Umbilical cord (tissue), 2 donors: Measurements from ENCODE around the gene LIMS3. TPM values are rescaled to one million over a fixed set of nuclear protein-coding genes. Genes with fewer than 3 reads are reported as not detected.
"Not testable (repeated sequence)": the region's sequence is repeated elsewhere in the genome, so short reads cannot be mapped to it uniquely, and the experiment has no call there.

Experiments used
- DNase-seq: peaks from one replicate; pipeline ENCODE4 v3.0.0-alpha.2; 2015; ENCODE audit warnings: low spot score
- total RNA-seq: library from RNA; depleted of rRNA; stranded (reverse); fragments of >200 nt; gene quantifications from one replicate; pipeline ENCODE4 v1.2.3, GENCODE V29; 2014; ENCODE audit warnings: low replicate concordance; ENCODE audit not compliant: insufficient read depth

Gene LIMS3
- total RNA-seq, 1 donor from 2014 or later = not detected

DNA sequence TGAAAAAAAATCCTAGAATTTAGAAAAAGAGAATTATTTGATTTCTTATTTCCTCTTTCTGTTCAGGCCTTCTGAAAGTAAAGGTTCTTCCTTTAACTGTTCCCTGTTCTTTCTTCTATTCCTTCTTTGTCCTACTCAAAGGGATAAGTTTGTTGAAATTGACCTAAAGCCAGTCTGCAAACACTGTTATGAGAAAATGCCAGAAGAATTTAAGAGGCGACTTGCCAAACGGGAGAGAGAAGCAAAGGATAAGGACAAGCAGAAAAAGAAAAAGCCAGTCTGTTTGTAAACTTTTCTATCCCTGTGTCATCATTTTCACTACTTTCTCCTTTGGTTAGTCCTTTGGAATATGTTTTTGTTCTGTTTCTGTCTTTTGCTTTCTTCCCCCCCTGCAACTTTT, 26.0 kb downstream of the LIMS3 start:
- DNase-seq = not testable (repeated sequence)

DNA sequence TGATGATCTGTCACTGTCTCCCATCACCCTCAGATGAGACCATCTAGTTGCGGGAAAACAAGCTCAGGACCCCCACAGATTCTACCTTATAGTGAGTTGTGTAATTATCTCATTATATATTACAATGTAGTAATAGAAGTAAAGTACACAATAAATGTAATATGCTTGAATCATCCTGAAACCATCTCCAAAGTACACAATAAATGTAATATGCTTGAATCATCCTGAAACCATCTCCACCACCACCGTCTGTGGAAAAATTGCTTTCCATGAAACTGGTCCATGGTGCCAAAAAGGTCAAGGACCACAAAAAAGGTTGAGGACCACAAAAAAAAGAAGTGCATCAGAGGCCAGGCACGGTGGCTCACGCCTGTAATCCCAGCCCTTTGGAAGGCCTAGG, 29.3 kb downstream of the LIMS3 start:
- not testable (repeated sequence) for DNase-seq

DNA sequence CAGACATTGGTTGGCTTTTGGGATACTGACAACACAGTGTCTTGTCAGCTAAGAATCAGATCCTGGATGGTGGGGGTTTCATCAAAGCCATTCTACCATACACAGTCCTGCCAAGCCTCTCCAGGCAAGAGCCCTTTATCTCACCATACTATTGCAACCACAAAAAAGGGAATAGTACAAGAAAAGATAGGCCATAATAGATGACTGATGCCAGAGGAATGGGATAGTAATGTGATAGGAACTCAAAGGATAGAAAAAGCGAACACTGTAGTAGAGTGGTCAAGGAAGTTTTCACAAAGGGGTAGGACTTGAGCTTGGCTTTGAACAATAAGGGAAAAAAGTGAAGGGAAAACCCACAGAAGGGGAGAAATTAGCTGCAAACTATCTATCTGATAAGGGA, 30.7 kb downstream of the LIMS3 start:
- DNase-seq = not testable (repeated sequence)

DNA sequence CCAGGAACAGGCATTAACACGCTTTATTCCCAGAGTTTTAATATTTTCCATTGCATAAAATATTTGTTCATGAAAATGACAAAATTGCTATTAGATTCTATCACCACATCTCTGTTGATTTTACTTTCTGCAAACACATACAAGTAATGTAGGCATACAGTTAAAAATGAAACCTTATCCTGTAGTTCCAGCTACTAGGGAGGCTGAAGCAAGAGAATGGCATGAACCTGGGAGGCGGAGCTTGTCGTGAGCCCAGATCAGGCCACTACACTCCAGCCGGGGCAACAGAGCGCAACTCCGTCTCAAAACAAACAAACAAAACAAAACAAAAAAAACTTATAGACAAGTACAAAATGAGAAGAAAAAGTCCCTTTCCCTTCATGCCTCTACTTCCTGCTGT, 38.0 kb downstream of the LIMS3 start:
- DNase-seq = not testable (repeated sequence)

DNA sequence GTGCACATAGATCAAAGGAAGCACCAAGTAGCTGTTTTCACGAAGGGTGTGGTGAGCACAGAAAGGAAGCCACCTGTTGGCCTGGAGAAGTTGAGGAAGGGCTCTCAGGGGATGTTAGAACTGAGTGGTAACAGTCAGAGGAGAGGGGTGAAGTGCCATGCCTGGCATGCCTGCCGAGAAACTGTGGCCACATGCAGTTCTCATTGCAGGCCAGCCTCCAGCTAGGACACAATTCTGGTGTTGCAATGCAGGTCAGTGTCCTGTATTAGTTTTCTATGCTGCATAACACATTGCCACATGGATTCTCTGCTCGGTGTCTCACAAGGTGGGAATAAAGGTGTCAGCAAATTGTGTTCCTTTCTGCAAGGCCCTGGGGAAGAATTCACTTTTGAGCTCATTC, 46.9 kb downstream of the LIMS3 start:
- not testable (repeated sequence) for DNase-seq

DNA sequence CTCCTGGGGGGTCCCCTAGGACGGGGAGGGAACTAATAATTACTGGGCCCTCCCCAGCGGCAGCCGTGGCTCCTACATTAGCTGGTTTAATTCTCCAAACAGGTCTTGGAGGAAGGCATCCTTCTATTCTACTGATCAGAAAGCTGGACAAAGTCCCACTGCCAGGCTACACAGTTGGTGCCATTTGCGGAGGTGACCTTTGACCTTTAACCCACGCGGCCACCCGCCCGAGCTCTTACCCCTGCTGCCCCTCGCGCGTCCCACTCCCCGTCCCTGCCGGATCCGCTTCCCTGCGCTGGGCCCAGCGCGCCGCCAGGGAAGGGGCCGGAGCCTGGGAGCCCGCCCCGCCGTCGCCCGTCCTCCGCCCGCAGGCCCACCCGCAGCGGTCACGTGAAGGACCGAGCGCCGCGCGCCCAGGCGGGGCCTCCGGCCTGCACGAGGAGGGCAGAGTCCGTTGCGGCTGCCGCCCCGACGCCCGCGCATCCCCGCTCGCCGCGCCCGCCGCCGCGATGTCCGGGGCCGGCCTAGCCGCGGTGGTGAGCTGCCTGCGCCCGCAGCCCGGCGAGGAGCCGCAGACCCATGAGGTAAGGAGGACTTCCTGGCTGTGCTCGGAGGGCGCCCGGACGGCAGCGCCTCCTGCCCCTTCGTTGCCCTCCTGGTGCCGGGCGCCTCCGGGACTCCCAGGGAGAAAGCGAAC, 48.9 kb downstream of the LIMS3 start:
- DNase-seq = not testable (repeated sequence)

DNA sequence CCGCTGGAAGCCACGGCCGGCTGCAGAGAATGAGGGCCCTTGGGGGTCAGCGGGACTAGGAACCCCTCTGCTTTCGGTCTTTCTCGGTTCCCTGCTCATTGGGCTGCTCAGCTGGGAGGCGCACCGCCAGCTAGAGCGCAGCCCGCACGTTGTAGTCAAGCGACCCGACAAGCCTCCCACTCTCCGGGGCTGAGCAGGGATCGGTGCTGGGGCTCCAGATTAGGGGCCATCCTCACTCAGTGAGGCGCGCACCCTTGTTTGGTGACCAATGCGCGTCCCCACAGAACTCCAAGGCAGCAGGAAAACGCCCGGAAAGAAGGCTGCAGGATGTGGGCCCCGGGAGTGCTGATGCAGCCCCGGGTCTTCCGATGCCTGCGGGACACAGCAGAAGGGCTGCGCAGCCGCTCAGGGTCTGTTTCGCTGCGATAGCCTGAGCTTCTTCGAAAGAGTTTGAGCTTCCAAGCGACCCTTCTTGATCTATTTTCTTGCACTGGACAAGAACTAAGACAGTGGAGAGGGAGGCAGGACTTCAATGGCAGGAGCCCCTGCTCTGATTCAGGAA, 49.6 kb downstream of the LIMS3 start:
- not testable (repeated sequence) for DNase-seq

DNA sequence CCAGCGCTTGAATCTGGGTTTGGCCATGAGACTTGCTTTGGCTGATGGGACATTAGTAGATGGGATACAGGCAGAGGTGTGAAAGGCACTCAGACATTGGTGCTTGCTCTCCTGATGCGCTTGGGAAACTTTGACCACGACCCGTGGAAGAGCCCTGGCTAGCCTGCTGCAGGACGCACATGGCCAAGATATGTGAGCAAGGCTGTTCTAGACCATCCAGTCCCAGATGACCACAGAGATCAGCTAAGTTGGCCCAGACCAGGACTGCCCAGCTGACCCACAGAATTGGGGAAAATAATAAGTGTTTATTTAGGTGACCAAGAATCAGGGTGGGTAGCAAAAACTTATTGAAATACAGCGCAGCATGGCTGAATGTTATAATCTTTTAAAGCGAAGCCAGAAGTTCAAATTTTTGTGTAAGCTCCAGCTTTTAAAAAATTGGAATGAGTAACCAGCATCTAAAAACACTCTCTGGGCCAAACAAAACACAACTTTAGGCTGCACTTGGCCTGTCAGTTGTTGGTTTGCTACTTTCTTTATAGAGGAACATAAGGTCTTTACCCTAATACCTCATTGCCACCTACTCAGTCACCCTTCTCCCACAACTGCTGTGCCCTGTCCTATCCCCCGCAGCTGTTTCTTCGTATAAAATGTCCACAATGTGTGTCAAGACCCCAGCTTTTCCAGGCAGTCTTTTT, 51.8 kb downstream of the LIMS3 start:
- DNase-seq = not testable (repeated sequence)

DNA sequence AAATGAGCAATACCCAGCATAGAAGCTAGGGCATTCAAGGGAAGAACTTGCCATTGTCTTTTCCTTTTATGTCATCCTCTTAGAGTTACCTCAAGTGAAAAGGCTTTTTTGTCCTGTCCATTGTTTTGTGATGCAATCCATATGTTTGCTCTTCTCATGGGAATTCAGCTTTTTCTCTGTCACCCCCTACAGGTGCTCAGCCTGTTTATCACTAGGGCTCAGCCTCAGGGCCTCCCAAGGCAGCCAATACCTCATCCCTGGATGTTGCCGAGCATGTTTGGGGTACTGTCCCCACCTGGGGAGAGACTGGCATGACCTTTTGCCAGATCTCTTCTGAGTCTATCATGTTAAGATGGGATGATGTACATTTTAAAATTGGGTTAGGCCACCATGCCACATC, 65.5 kb downstream of the LIMS3 start:
- DNase-seq = not testable (repeated sequence)

DNA sequence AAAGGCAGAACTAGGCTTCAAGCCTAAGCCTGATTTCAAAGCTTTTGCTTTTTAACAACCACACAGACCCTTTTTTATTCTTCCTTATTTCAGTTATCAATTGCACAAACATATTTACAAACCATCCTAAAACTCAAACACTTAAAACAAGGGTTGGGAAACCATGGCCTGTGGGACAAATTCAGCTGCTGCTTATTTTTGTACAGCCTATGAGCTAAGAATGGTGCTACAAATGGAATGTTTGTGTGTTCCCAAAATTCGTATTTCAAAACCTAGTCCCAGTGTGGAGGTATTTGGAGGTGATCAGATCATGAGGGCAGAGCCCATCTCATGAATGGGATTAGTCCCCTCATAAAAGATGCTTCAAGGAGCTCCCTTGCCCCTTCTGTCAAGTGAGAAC, 67.0 kb downstream of the LIMS3 start:
- not testable (repeated sequence) for DNase-seq

DNA sequence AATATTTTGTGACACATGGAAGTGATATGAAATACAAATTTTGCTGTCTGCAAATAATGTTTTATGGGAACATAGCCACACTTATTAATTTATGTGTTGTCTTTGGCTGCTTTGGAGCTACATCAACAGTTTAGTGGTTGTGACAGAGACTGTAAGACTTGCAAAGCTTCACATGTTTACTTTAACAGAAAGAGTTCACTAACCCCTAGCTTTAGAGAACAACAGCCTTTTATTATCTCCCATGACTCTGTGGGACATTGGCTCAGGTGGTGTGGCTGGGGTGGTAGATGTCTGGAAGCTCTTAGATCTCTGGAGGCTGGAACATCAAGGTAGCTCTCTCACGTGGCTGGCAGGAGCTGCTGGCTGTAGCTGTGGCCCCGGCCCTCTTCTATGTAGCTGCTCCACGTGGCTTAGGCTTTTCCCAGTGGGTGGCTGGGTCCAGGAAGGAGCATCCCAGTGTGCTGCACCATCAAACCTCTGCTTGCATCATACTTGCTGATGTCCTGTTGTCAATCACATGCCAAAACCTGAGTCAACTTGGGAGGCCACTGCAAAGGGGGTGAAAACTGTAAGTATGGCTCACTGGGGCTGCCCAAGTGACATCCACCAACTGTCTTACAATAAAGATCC, 67.7 kb downstream of the LIMS3 start:
- DNase-seq = not testable (repeated sequence)

DNA sequence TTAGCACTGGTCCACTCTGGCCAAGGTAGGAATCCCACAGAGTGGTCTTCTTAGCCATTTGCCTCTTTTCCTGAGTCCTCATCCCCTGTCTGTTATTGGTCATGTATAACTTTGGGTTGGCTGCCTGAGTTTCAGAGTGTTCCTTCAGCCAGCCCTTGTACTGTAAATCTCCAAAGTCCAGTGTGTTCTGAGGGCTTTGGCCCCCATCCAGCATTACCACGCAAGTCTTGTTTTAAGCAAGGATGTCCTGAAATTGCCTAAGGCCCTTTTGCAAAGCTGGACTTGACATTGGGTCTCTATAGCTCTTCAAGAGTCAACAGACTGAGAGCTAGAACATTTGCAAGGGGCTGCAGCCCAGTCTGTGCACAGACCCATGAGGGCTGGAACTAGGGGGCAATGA, 68.4 kb downstream of the LIMS3 start:
- DNase-seq = not testable (repeated sequence)

DNA sequence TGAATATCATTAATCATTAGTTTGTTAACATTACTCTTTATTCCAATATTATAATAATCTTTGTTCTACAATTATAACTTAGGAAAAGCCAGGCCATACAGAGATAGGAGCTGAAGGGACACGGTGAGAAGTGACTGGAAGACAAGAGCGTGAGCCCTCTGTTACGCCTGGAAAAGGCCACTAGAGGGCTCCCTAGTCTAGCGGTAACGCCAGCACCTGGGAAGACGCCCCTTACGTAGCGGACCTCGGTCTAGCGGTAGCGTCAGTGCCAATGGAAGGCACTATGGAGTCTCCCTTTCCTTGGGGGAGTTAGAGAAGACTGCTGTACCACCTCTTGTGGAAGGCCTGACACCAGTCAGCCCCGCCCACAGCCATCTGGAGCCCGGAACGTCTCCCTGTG, 71.4 kb downstream of the LIMS3 start:
- DNase-seq = not testable (repeated sequence)

DNA sequence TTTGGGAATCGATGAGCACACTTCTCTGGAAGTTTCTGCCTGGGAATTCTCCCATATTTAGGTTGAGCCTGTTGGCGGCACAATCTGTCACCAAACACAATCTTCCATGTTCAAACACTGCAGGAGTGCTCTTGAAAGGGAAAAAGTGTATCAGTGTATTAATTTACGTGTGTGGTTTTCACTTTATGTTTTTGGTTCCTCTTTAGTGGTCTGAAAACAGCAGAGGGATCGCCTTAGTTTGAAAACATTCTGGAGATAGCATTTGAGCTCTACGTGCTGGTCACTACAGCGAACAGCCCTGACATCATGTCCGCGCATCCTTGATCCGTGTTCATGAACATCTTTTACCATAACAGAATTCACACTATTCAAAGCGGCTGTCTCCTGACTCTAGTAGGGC, 73.2 kb downstream of the LIMS3 start:
- not testable (repeated sequence) for DNase-seq

Other genes starting within 250 kb of the LIMS3 start
- gene RGPD5, start 104.4 kb upstream of the LIMS3 start, total RNA-seq = 42.1 TPM
- gene MALL, start 217.1 kb downstream of the LIMS3 start, total RNA-seq = 19.3 TPM